CD1c-positive myeloid dendritic cell (primary cell): ENCODE data around the gene CMTM2.
"Not testable (repeated sequence)": the region's sequence is repeated elsewhere in the genome, so short reads cannot be mapped to it uniquely, and the experiment has no call there.

Experiments used
- DNase-seq: peaks from one replicate; pipeline ENCODE4 v3.0.0-alpha.2; 2016; ENCODE audit errors: extremely low spot score

The CMTM2 gene

GRCh38 chr16:66552286-66553177, 26.7 kb upstream of the CMTM2 start, which contains the start of gene CKLF:
Gene CKLF, plus strand, starts transcription at chr16:66552576. Its CDS starts 140 bp downstream, at chr16:66552716.
- peak; percentile 97 for DNase-seq

GRCh38 chr16:66553223-66553622, 26.0 kb upstream of the CMTM2 start:
- peak; percentile 61 for DNase-seq

- no peak for DNase-seq
Observed at GRCh38 chr16:66554021-66554420, 25.2 kb upstream of the CMTM2 start.

DNA sequence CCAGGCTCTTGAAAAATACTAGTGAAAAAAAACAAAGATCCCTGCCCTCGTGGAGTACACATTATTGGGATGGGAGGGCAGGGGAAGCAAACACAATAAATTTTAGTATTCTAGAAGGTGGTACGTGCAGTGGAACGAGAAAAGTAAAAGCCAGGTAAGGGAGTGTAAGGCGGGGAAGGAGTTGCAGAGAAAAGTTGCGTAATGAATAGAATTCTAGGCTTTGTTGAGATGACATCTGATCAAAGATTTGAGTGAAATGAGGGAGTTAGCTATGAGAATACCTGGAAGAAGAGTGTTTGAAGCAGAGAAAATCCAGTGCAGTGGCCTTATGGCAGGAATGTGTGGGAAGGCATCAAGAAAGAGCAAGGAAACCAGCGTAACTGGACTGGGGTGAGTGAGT, 24.8 kb upstream of the CMTM2 start:
- DNase-seq: no peak

- no peak for DNase-seq
Observed at GRCh38 chr16:66560107-66560506, 19.2 kb upstream of the CMTM2 start.

GRCh38 chr16:66561381-66562080, 17.7 kb upstream of the CMTM2 start:
- DNase-seq: no peak

DNA sequence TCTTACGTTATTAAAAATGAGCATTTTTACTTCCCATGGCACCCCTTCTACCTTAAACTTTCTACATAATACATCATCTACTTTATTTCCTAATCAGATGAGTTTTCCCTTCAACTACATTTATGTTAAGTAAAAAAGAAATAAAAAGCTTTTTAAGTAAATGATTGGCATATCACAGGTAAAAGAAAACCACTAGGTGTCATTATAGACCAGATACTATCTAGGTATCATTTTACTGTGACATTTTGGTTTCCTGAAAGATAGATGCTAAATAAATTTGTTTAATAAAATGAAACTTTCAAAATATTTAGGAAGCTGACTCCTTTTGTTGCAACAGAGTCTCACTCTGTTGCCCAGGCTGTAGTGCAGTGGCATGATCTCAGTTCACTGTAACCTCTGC, 16.9 kb upstream of the CMTM2 start:
- no peak for DNase-seq

GRCh38 chr16:66562986-66563385, 16.3 kb upstream of the CMTM2 start:
- DNase-seq: no peak

DNA sequence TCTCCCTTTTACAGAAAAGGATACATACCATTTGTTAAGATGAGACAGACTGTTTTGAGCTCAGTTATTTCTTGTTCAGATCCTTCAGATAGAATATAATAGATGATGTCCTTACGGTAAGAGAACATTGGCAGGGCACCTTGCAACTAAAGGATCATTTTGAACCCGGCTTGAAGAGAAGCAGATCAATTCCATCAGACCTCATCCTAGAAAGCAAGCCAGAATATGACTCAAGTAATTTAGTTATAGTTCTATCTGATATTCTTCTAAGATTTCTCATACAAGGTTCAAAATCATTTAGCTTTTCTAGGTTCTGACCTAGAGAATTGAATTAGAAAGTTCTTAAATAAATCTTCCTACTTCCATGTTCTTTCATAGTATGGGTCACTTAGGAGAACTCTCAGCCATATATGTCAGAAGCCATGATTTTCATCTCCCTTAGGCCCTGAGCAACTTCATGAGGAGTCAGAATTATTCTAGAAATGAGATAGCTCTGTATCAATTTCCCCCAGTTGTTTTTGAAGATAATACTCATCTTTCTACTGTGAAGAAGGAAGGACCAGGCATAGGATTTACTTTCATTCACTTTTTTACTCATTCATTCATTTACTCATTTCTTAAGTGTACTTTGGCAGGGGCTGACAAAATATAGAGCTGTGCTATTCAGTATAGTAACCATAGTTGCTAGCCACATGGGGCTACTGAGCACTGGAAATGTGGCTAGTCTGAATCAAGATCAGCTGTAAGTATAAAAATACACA, 15.5 kb upstream of the CMTM2 start:
- DNase-seq: no peak

- no peak for DNase-seq
Observed at GRCh38 chr16:66566051-66566901, 13.0 kb upstream of the CMTM2 start, which contains the start of gene CMTM1. Gene CMTM1, plus strand, starts transcription at chr16:66566439. Its CDS starts 75 bp downstream, at chr16:66566514.

GRCh38 chr16:66567270-66567669, 12.0 kb upstream of the CMTM2 start:
- DNase-seq: not testable (repeated sequence)

GRCh38 chr16:66568355-66568754, 10.9 kb upstream of the CMTM2 start:
- no peak for DNase-seq

- DNase-seq: no peak
Observed at GRCh38 chr16:66569131-66569530, 10.1 kb upstream of the CMTM2 start.

DNA sequence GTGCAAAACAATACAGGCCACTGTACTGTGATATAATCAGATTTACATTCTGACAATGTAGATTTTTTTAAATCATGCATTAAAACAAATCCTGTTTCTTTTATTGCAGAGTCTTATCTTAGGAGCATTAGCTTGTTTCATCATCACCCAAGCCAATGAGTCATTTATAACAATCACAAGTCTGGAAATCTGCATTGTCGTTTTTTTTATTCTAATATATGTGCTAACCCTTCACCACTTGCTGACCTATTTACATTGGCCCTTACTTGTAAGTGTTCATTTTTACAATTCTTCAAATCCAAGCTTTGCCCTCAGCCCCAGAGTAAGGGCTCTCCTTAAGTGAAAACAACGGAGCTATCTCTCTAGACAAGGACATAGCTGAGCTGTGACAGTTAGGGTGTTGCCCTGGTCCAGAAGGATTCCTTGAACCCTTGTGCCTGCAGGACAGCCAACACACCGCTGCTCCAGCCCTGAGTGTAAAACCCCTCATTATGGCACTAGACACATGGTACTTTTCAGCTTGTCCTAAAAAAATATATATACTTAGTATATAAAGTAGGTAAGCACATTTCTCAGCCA, 9.3 kb upstream of the CMTM2 start:
- DNase-seq: no peak

DNA sequence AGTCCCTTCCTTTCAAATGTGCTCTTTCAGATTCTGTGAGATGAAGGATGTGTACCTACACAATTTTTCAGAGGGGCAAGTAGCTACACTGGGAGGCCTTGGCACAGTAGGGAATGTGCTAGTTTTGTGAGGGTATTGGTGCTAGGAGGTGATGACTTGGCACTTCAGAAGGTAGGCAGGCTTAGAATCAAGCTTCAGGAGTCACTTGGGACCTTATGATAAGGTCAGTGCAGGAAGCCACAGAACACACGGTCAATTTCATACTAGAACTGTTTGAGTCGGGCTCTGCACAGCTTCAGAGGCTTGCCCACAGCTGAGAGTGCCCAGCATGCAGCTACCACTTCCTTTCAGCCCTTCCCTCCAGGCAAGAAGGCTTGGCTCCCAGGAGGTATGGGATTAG, 6.9 kb upstream of the CMTM2 start:
- DNase-seq: no peak

DNA sequence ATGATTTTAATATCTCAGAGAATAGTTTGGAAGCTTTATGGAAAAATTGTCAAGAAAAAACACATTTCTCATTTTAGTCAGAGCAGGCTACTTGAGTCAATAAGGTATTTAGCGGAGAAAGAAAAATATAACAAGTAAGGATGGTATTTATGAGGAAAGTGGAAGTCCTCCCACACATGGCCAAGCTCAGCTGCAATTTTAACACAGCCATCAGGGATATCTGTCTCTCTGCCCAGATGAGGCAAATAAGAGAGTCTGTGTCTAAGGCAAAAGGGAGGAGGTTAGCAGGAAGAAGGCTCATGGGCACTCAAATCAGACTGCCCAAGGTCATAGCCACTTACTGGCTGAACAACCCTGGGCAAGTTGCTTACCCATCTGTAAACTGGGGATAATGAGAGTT, 5.2 kb upstream of the CMTM2 start:
- peak; percentile 61 for DNase-seq

DNA sequence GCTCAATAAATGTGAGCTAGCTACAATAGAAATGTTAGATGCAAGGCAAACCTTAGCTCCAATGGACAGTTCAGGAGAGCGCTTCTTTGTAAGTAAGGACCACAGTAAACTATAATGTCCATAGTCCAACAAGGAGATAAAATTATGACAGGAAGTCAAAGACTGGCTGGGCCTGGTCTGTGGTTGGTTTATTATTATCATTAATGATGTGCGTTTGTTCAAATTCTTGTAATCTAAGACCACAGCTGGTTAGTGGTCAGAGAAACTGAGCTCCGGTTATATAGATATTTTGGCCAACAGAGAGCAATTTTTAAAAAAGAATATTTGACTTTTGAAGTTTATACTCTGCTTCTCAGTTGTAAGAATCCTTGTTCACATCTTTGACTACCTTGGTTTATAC, 4.7 kb upstream of the CMTM2 start:
- no peak for DNase-seq

DNA sequence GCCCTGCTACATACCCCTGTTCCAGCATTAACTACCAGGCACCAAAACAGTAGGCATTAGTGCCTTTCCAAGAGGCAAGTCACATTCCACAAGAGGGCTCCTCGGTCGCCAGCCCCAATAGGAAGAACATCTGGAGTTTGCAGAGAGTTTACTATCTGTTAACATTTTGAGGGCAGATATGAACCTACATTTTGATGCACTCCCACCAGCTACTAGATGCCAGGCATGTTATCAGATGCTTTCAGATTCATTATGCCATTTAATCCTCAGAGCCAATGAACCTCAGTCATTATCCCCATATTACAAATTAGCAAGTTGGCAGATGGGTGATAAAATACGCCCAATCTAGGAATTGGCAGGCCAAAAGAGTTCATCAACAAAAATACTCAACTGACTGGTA, 4.2 kb upstream of the CMTM2 start:
- DNase-seq: no peak

GRCh38 chr16:66576296-66576695, 3.0 kb upstream of the CMTM2 start:
- no peak for DNase-seq

DNA sequence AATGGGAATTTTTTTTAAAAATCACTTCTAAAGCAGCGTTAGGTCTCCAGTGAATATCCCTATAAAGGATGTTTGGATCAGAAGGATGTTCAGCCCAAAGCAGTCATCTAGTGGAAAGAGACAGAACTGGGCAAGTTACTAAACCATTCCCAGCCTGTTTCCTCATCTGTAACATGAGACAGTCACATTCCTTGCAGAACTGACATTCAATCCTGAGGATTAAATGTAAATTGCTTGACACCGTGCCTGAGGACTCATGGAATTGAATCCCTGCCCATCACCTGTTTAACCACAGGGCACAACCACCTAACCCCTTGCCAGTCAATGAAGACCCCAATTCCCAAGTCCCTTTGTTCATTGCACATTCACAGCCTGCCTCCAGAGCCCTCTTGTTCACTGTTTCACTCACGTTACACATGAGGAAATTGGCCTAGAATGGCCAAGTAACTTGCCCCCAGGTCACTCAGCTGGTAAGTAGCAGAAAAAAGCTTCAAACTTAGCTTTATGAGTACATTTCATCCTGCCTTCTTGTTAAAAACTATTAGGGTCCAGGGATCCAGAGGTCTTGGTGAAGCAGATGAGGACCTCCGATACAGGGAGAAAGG, 1.4 kb downstream of the CMTM2 start:
- no peak for DNase-seq
